CD14-positive monocyte (primary cell): Measurements from ENCODE around the gene RNF40. TPM values are rescaled to one million over a fixed set of nuclear protein-coding genes. Genes with fewer than 3 reads are reported as not detected.
A peak's percentile ranks its signal among the peaks of the same experiment; 100 is the strongest.

Experiments
- DNase-seq, 3 donors: peaks; one replicate each; pipeline ENCODE4 v3.0.0-alpha.2; 2011 to 2022
- H2AFZ ChIP-seq: 2 replicates; pipeline ENCODE4 v1.6.0; 2012; ENCODE audit warnings: mild to moderate bottlenecking, low read depth, low read length, inconsistent platforms; ENCODE audit not compliant: insufficient read depth, poor library complexity, severe bottlenecking
- H3K27ac ChIP-seq, 2 donors: 1 replicate in 1 of 2; 2 replicates in 1 of 2; pipeline ENCODE4 v1.5.1; 2012 to 2013; ENCODE audit warnings: low read length in 2 of 2, control low read depth in 1 of 2, inconsistent platforms in 1 of 2, low read depth in 1 of 2, mild to moderate bottlenecking in 1 of 2
- H3K27me3 ChIP-seq, 2 donors: one replicate each; pipeline versions ENCODE4 v1.6.0 to v1.6.1; 2011 to 2013; ENCODE audit warnings: low read length in 2 of 2; ENCODE audit not compliant: control insufficient read depth in 2 of 2, insufficient read depth in 2 of 2
- H3K36me3 ChIP-seq, 2 donors: replicated peaks in 1 of 2; 1 replicate in 1 of 2; 2 replicates in 1 of 2; pipeline versions ENCODE4 v1.5.1 to v1.6.1; 2012 to 2013; ENCODE audit warnings: low read length in 2 of 2, control low read depth in 1 of 2, inconsistent platforms in 1 of 2, mild to moderate bottlenecking in 1 of 2; ENCODE audit not compliant: insufficient read depth in 2 of 2, control insufficient read depth in 1 of 2
- H3K4me1 ChIP-seq, 2 donors: 1 replicate in 1 of 2; 2 replicates in 1 of 2; pipeline versions ENCODE4 v1.5.1 to v1.6.1; 2012 to 2013; ENCODE audit warnings: low read length in 2 of 2, control low read depth in 1 of 2, inconsistent platforms in 1 of 2, mild to moderate bottlenecking in 1 of 2, moderate library complexity in 1 of 2; ENCODE audit not compliant: insufficient read depth in 2 of 2, control insufficient read depth in 1 of 2
- H3K4me2 ChIP-seq: replicated peaks from 2 replicates; pipeline ENCODE3; 2012; ENCODE audit warnings: low read length, moderate library complexity, mild to moderate bottlenecking; ENCODE audit not compliant: poor library complexity, severe bottlenecking; ENCODE audit errors: extremely low read depth
- H3K4me3 ChIP-seq, 3 experiments: fragments of 200-600 bp in 1 of 3; sonication (generic) in 1 of 3; replicated peaks in 1 of 3; 1 replicate in 2 of 3; 2 replicates in 1 of 3; pipeline ENCODE4 v1.5.1; 2011 to 2013; ENCODE audit warnings: low read length in 3 of 3, mild to moderate bottlenecking in 3 of 3, control low read depth in 2 of 3, low read depth in 2 of 3, inconsistent platforms in 1 of 3, moderate library complexity in 1 of 3
- H3K79me2 ChIP-seq: 2 replicates; pipeline ENCODE4 v1.6.0; 2012; ENCODE audit warnings: mild to moderate bottlenecking, control low read depth, inconsistent platforms, low read length, moderate library complexity; ENCODE audit not compliant: insufficient read depth
- H3K9ac ChIP-seq: 2 replicates; pipeline ENCODE4 v1.6.0; 2017; ENCODE audit warnings: low read length, mild to moderate bottlenecking; ENCODE audit not compliant: insufficient read depth, poor library complexity, severe bottlenecking
- H3K9me3 ChIP-seq, 2 donors: replicated peaks in 1 of 2; 1 replicate in 1 of 2; 2 replicates in 1 of 2; pipeline versions ENCODE4 v1.5.1 to v1.6.1; 2012 to 2013; ENCODE audit warnings: low read length in 2 of 2, control low read depth in 1 of 2; ENCODE audit not compliant: control insufficient read depth in 1 of 2, insufficient read depth in 1 of 2
- H4K20me1 ChIP-seq: 2 replicates; pipeline ENCODE4 v1.6.0; 2012; ENCODE audit warnings: mild to moderate bottlenecking, low read length, control low read depth, moderate library complexity; ENCODE audit not compliant: insufficient read depth
- H3K27ac Mint-ChIP-seq, 7 donors: one replicate each; pipeline ENCODE4 v1.8.0; 2020; ENCODE audit warnings: mild to moderate bottlenecking in 7 of 7, mixed read lengths in 7 of 7, moderate library complexity in 6 of 7, inconsistent platforms in 2 of 7
- H3K27me3 Mint-ChIP-seq, 3 donors: one replicate each; pipeline ENCODE4 v1.8.0; 2021 to 2022; ENCODE audit warnings: low read depth in 3 of 3, mild to moderate bottlenecking in 3 of 3, mixed read lengths in 3 of 3, moderate library complexity in 3 of 3, inconsistent platforms in 1 of 3
- H3K36me3 Mint-ChIP-seq, 2 donors: one replicate each; pipeline ENCODE4 v1.8.0; 2020; ENCODE audit warnings: mixed read lengths in 2 of 2, inconsistent platforms in 1 of 2, mild to moderate bottlenecking in 1 of 2
- H3K4me1 Mint-ChIP-seq: one replicate; pipeline ENCODE4 v1.8.0; 2020; ENCODE audit warnings: mild to moderate bottlenecking, mixed read lengths
- H3K4me3 Mint-ChIP-seq, 2 donors: one replicate each; pipeline ENCODE4 v1.8.0; 2020; ENCODE audit warnings: mild to moderate bottlenecking in 2 of 2, mixed read lengths in 2 of 2, moderate library complexity in 1 of 2
- H3K9me3 Mint-ChIP-seq, 7 donors: one replicate each; pipeline ENCODE4 v1.8.0; 2020 to 2022; ENCODE audit warnings: mixed read lengths in 7 of 7, mild to moderate bottlenecking in 6 of 7, moderate library complexity in 6 of 7, inconsistent platforms in 2 of 7
- WGBS: methylation state at CpG from one replicate; pipeline ENCODE4 v1.1.5; 2013; ENCODE audit warnings: missing lambda C conversion rate; ENCODE audit not compliant: insufficient coverage; 5-methylcytosine and 5-hydroxymethylcytosine counted together
- intact Hi-C, 2 donors: fragments of 100-400 bp; cut with micrococcal nuclease; formaldehyde crosslinking; loops; one replicate each; pipeline versions ENCODE4 v1.15.0 to v1.15.1; 2023
- polyA plus RNA-seq, 3 donors: library from polyadenylated mRNA; depleted of rRNA in 1 of 3; unstranded in 2 of 3; stranded (reverse) in 1 of 3; fragments of 300-500 nt in 2 of 3; fragments of >200 nt in 1 of 3; fragmentation: Illumina TruSeq in 2 of 3; gene quantifications; 1 replicate in 2 of 3; 2 replicates in 1 of 3; pipeline ENCODE4 v1.2.3, GENCODE V29; 2012 to 2021
- TF ChIP-seq, protein P1 (sequence below): fragments of 200-600 bp; IDR thresholded peaks from one replicate; pipeline ENCODE4 v1.8.0; 2022; ENCODE audit warnings: antibody characterized with exemption, mild to moderate bottlenecking

The RNF40 gene
- polyA plus RNA-seq, 3 donors, result 14.8 to 53.5 (median 34.9) TPM

DNA sequence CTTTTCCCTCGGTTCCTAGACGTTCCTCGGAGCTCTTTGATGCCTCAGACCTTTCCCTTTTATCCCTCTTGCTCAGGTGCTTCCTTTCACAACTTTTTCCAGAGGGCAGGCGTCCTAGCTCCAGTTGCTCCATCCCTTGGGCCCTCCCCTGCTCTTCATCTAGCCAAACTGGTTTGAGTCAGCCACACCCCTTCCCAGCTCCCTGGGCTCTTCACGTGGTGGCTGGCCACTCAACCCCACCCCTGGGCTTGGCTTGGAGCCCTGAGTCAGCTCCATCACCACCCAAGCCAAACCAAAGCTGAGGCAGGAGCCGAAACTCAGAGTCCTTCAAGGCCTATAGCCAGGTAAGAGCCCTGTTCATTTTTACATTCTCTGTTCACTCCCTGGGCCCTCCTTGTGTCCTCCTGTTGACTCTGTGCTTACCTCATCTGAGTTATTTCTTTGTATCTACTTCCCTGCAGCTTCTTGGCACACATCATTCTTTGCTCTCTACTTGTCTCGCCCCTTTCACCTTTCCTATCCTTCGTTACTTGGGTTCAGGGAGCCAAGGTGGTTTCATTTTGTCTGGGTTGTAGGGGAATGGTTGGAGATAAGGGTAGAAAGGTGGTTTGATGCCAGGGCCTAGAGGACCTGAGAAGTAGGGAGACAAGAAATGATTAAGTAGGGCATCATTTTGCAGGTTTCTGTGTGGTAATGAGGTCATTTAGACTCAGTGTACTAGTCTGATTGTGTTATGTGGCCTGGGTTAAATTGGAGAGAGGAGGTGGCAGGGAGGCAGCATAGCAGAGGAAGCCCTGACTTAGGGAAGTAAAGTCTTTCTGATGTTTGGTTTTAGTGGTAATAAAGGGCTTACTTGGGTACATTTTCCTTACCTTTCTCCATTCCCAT is 21.5 kb upstream of the RNF40 start:
- Histone ChIP-seq H3K36me3 (peaks cover 75 to 93% of the 10 kb centered on the region in 2 donors), H3K79me2 (peaks cover 6% of the 10 kb centered on the region), H3K4me2 (no peak overlapping the region), H4K20me1 (peaks cover 35% of the 10 kb centered on the region), H3K9ac (no peak overlapping the region), H2AFZ (no peak overlapping the region), H3K27ac (peak overlapping the region in 1 of 2 donors; percentile 15), H3K27me3 (no peaks in the 10 kb centered on the region), H3K4me1 (no peaks in the 10 kb centered on the region), H3K9me3 (no peaks in the 10 kb centered on the region), H3K4me3 (no peak overlapping the region)
- Mint-ChIP-seq H3K27me3 (peaks cover 0 to 1% (median 0%) of the 10 kb centered on the region in 3 donors), H3K4me3 (no peak overlapping the region), H3K4me1 (peaks cover 1% of the 10 kb centered on the region), H3K27ac (peak overlapping the region in 4 of 7 donors; percentile 15 to 78 (median 63)), H3K36me3 (peaks cover 78 to 87% of the 10 kb centered on the region in 2 donors), H3K9me3 (peaks cover 0 to 1% (median 0%) of the 10 kb centered on the region in 7 donors)
- no peak for DNase-seq
- TF ChIP-seq, protein P1, sequence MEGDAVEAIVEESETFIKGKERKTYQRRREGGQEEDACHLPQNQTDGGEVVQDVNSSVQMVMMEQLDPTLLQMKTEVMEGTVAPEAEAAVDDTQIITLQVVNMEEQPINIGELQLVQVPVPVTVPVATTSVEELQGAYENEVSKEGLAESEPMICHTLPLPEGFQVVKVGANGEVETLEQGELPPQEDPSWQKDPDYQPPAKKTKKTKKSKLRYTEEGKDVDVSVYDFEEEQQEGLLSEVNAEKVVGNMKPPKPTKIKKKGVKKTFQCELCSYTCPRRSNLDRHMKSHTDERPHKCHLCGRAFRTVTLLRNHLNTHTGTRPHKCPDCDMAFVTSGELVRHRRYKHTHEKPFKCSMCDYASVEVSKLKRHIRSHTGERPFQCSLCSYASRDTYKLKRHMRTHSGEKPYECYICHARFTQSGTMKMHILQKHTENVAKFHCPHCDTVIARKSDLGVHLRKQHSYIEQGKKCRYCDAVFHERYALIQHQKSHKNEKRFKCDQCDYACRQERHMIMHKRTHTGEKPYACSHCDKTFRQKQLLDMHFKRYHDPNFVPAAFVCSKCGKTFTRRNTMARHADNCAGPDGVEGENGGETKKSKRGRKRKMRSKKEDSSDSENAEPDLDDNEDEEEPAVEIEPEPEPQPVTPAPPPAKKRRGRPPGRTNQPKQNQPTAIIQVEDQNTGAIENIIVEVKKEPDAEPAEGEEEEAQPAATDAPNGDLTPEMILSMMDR, result no peak
- intact Hi-C loops, result no loop called here
- WGBS, result 78% methylated on average over 6 of the region's 8 CpGs

DNA sequence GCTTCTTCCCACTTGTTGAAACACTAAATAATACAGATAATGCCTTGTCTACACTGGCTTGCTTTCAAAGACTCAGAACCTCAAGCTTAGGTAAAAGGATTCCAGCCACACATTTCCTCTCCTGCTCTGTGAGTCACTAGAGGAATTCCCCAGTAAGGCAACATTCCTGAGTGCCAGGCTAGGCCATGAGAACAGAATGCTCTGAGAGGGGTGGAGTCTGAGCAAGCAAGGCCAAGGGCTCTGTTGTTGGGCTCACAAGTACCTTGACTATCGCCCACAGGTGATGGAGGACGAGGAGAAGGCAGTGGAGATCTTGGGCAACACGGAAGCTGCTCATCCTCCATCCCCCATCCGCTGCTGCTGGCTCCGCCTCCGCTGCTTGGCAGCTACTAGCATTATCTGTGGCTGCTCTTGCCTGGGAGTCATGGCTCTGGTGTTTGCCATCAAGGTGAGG is 20.6 kb upstream of the RNF40 start:
- Mint-ChIP-seq H3K4me3 (no peak overlapping the region), H3K27ac (peak overlapping the region in 1 of 7 donors; percentile 58), H3K27me3 (peaks cover 0 to 1% (median 0%) of the 10 kb centered on the region in 3 donors), H3K9me3 (peaks cover 0 to 1% (median 0%) of the 10 kb centered on the region in 7 donors), H3K4me1 (peaks cover 1% of the 10 kb centered on the region), H3K36me3 (peaks cover 69 to 82% of the 10 kb centered on the region in 2 donors)
- Histone ChIP-seq H3K36me3 (peaks cover 67 to 85% of the 10 kb centered on the region in 2 donors), H3K27me3 (no peaks in the 10 kb centered on the region), H3K9me3 (no peaks in the 10 kb centered on the region), H3K4me2 (no peak overlapping the region), H4K20me1 (peaks cover 35% of the 10 kb centered on the region), H3K4me1 (peaks cover 0 to 1% of the 10 kb centered on the region in 2 donors), H3K79me2 (no peaks in the 10 kb centered on the region), H3K27ac (peak overlapping the region in 1 of 2 donors; percentile 15), H2AFZ (no peak overlapping the region), H3K9ac (no peak overlapping the region), H3K4me3 (no peak overlapping the region)
- intact Hi-C loops, result no loop called here
- no CpG with 5 or more reads among the region's 6 CpGs for WGBS
- peak in 1 of 3 donors; percentile 46 for DNase-seq
- TF ChIP-seq, protein P1, result no peak
